ENCODE measurements around the gene TMEM106B. TPM values are rescaled to one million over a fixed set of nuclear protein-coding genes. Genes with fewer than 3 reads are reported as not detected.

TMEM106B gene
- total and polyA plus RNA-seq, 2 experiments from 2014 or later, result 48.7 to 80.5 TPM

DNA sequence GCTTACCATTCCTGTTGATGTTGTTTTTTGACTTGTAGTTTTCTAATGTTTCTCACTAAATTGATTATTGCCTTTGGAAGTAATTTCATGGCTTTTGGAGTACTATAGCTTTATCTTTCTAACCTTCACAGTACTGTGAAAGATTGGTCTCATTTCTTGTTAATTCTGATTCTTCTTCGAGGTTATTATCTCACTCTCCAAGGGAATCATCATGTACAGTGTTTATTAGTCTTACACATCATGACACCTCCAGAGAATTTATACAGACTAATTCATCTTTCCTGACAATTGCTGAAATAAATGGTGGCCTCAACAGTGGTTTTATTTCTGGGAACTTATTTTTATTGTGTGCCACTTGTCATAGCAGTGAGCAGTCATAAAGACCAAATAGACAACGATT, 37.4 kb upstream of the TMEM106B start:
- 1 to 11% methylated on average over 2 of the region's 2 CpGs for WGBS, 2 experiments (ENCODE audit: low coverage in 1 of 2, low lambda C conversion rate in 2 of 2, missing lambda C conversion rate in 2 of 2)
- H3K4me1 ChIP-seq (ENCODE audit: insufficient read depth), result no peaks in the 10 kb centered on the region
- H3K9ac ChIP-seq, result no peak overlapping the region
- H3K36me3 ChIP-seq (ENCODE audit: low read depth), result no peaks in the 10 kb centered on the region
- in situ Hi-C loops (cut with MboI), result no loop called here
- H3K27ac ChIP-seq, result no peak overlapping the region
- H3K9me3 ChIP-seq (ENCODE audit: low read depth), result no peaks in the 10 kb centered on the region
- no peaks in the 10 kb centered on the region for H3K27me3 ChIP-seq (replicated peaks; ENCODE audit: insufficient read depth)
- H3K79me2 ChIP-seq (ENCODE audit: insufficient read depth), result no peaks in the 10 kb centered on the region
- no peaks in the 10 kb centered on the region for H4K20me1 ChIP-seq (ENCODE audit: insufficient read depth)
- DNase-seq, result no peak
- H3K9me2 ChIP-seq (ENCODE audit: insufficient read depth), result no peaks in the 10 kb centered on the region
- H2AFZ ChIP-seq, result no peak overlapping the region
- no peak overlapping the region for H3K4me2 ChIP-seq (ENCODE audit: unreplicated experiment)
- no peak for TF ChIP-seq EZH2phosphoT487 (IDR thresholded peaks at IDR 0.05; ENCODE audit: insufficient read depth, low read depth)
- no peak for TF ChIP-seq EZH2 (IDR thresholded peaks at IDR 0.05; ENCODE audit: insufficient read depth, poor library complexity, severe bottlenecking)
- H3F3A ChIP-seq (ENCODE audit: insufficient read depth), result no peaks in the 10 kb centered on the region
- H3K4me3 ChIP-seq, result no peak overlapping the region

- in situ Hi-C loops (cut with MboI), result no loop called here
- 5 to 24% methylated on average over 1 of the region's 1 CpG for WGBS, 2 experiments (ENCODE audit: low coverage in 1 of 2, low lambda C conversion rate in 2 of 2, missing lambda C conversion rate in 2 of 2)
- Histone ChIP-seq H3K79me2 (ENCODE audit: insufficient read depth) (no peaks in the 10 kb centered on the region), H3K4me3 (no peak overlapping the region), H3K36me3 (ENCODE audit: low read depth) (no peaks in the 10 kb centered on the region), H3K9ac (no peak overlapping the region), H2AFZ (no peak overlapping the region), H3K27ac (no peak overlapping the region), H4K20me1 (ENCODE audit: insufficient read depth) (no peaks in the 10 kb centered on the region), H3K9me3 (ENCODE audit: low read depth) (no peaks in the 10 kb centered on the region), H3K4me1 (ENCODE audit: insufficient read depth) (no peaks in the 10 kb centered on the region), H3K4me2 (ENCODE audit: unreplicated experiment) (no peak overlapping the region), H3F3A (ENCODE audit: insufficient read depth) (no peaks in the 10 kb centered on the region), H3K27me3 (replicated peaks; ENCODE audit: insufficient read depth) (no peaks in the 10 kb centered on the region), H3K9me2 (ENCODE audit: insufficient read depth) (no peaks in the 10 kb centered on the region)
- DNase-seq, result no peak
- TF ChIP-seq EZH2phosphoT487 (IDR thresholded peaks at IDR 0.05; ENCODE audit: insufficient read depth, low read depth) (no peak), EZH2 (IDR thresholded peaks at IDR 0.05; ENCODE audit: insufficient read depth, poor library complexity, severe bottlenecking) (no peak)
Measured at GRCh38 chr7:12174931-12175330, 36.2 kb upstream of the TMEM106B start.

GRCh38 chr7:12178317-12178716, 32.8 kb upstream of the TMEM106B start:
- Histone ChIP-seq H3K36me3 (ENCODE audit: low read depth) (no peaks in the 10 kb centered on the region), H3K9me3 (ENCODE audit: low read depth) (no peaks in the 10 kb centered on the region), H3K4me1 (ENCODE audit: insufficient read depth) (no peaks in the 10 kb centered on the region), H3F3A (ENCODE audit: insufficient read depth) (no peaks in the 10 kb centered on the region), H2AFZ (no peak overlapping the region), H3K27ac (no peak overlapping the region), H3K4me2 (ENCODE audit: unreplicated experiment) (no peak overlapping the region), H3K9me2 (ENCODE audit: insufficient read depth) (no peaks in the 10 kb centered on the region), H3K79me2 (ENCODE audit: insufficient read depth) (no peaks in the 10 kb centered on the region), H3K4me3 (no peak overlapping the region), H3K27me3 (replicated peaks; ENCODE audit: insufficient read depth) (no peaks in the 10 kb centered on the region), H3K9ac (no peak overlapping the region), H4K20me1 (ENCODE audit: insufficient read depth) (no peaks in the 10 kb centered on the region)
- no peak for DNase-seq
- WGBS, 2 experiments (ENCODE audit: low coverage in 1 of 2, low lambda C conversion rate in 2 of 2, missing lambda C conversion rate in 2 of 2), result 28 to 38% methylated on average over 2 of the region's 2 CpGs
- TF ChIP-seq EZH2phosphoT487 (IDR thresholded peaks at IDR 0.05; ENCODE audit: insufficient read depth, low read depth) (no peak), EZH2 (IDR thresholded peaks at IDR 0.05; ENCODE audit: insufficient read depth, poor library complexity, severe bottlenecking) (no peak)
- in situ Hi-C loops (cut with MboI), result no loop called here

- no peaks in the 10 kb centered on the region for H4K20me1 ChIP-seq (ENCODE audit: insufficient read depth)
- H3F3A ChIP-seq (ENCODE audit: insufficient read depth), result no peaks in the 10 kb centered on the region
- H2AFZ ChIP-seq, result no peak overlapping the region
- H3K27ac ChIP-seq, result no peak overlapping the region
- no peaks in the 10 kb centered on the region for H3K4me1 ChIP-seq (ENCODE audit: insufficient read depth)
- no peaks in the 10 kb centered on the region for H3K79me2 ChIP-seq (ENCODE audit: insufficient read depth)
- H3K27me3 ChIP-seq (replicated peaks; ENCODE audit: insufficient read depth), result 0 out of 2 replicates have a peak, but pooled peaks cover 3% of the 10 kb centered on the region
- in situ Hi-C loops (cut with MboI), result no loop called here
- no peaks in the 10 kb centered on the region for H3K9me2 ChIP-seq (ENCODE audit: insufficient read depth)
- TF ChIP-seq EZH2phosphoT487 (IDR thresholded peaks at IDR 0.05; ENCODE audit: insufficient read depth, low read depth) (no peak), EZH2 (IDR thresholded peaks at IDR 0.05; ENCODE audit: insufficient read depth, poor library complexity, severe bottlenecking) (no peak)
- H3K9me3 ChIP-seq (ENCODE audit: low read depth), result no peaks in the 10 kb centered on the region
- no peak overlapping the region for H3K9ac ChIP-seq
- no peak overlapping the region for H3K4me2 ChIP-seq (ENCODE audit: unreplicated experiment)
- no peak overlapping the region for H3K4me3 ChIP-seq
- H3K36me3 ChIP-seq (ENCODE audit: low read depth), result no peaks in the 10 kb centered on the region
- no peak for DNase-seq
Measured at GRCh38 chr7:12194426-12194825, 16.7 kb upstream of the TMEM106B start.

- 26 to 39% methylated on average over 2 of the region's 2 CpGs for WGBS, 2 experiments (ENCODE audit: low coverage in 1 of 2, low lambda C conversion rate in 2 of 2, missing lambda C conversion rate in 2 of 2)
- H3F3A ChIP-seq (ENCODE audit: insufficient read depth), result no peaks in the 10 kb centered on the region
Measured at GRCh38 chr7:12196386-12196785, 14.7 kb upstream of the TMEM106B start.

More at GRCh38 chr7:12196386-12196785, 14.7 kb upstream of the TMEM106B start:
- no peaks in the 10 kb centered on the region for H3K79me2 ChIP-seq (ENCODE audit: insufficient read depth)
- no peak overlapping the region for H2AFZ ChIP-seq
- H3K4me2 ChIP-seq (ENCODE audit: unreplicated experiment), result no peak overlapping the region
- TF ChIP-seq EZH2 (IDR thresholded peaks at IDR 0.05; ENCODE audit: insufficient read depth, poor library complexity, severe bottlenecking) (no peak), EZH2phosphoT487 (IDR thresholded peaks at IDR 0.05; ENCODE audit: insufficient read depth, low read depth) (no peak)
- no peaks in the 10 kb centered on the region for H3K9me2 ChIP-seq (ENCODE audit: insufficient read depth)
- in situ Hi-C loops (cut with MboI), result no loop called here
- no peak overlapping the region for H3K4me3 ChIP-seq
- no peaks in the 10 kb centered on the region for H4K20me1 ChIP-seq (ENCODE audit: insufficient read depth)
- H3K27me3 ChIP-seq (replicated peaks; ENCODE audit: insufficient read depth), result 0 out of 2 replicates have a peak, but pooled peaks cover 3% of the 10 kb centered on the region
- no peaks in the 10 kb centered on the region for H3K36me3 ChIP-seq (ENCODE audit: low read depth)
- no peaks in the 10 kb centered on the region for H3K4me1 ChIP-seq (ENCODE audit: insufficient read depth)
- H3K9ac ChIP-seq, result no peak overlapping the region
- H3K9me3 ChIP-seq (ENCODE audit: low read depth), result no peaks in the 10 kb centered on the region
- H3K27ac ChIP-seq, result no peak overlapping the region
- no peak for DNase-seq
